GM20431 (cell line): ENCODE measurements around the gene AOPEP.

ENCODE experiments used
- in situ Hi-C: fragments of 300-500 bp; cut with MseI, MboI; formaldehyde crosslinking; loops from one replicate; pipeline ENCODE4 v1.15.0; 2020; ENCODE audit warnings: low sequenced_read_pairs; ENCODE audit not compliant: unreplicated experiment

Gene AOPEP

GRCh38 chr9:94783928-94784327 is 57.4 kb downstream of the AOPEP start:
- in situ Hi-C loops: loop anchor here (25.0 kb wide), 1 partner anchor 328 kb away; no protein-coding TSS in a partner anchor

GRCh38 chr9:94785215-94786169 is 59.0 kb downstream of the AOPEP start:
- in situ Hi-C loops: loop anchor here (25.0 kb wide), 1 partner anchor 327 kb away; no protein-coding TSS in a partner anchor

GRCh38 chr9:94786586-94786985 is 60.1 kb downstream of the AOPEP start:
- in situ Hi-C loops: loop anchor here (25.0 kb wide), 1 partner anchor 326 kb away; no protein-coding TSS in a partner anchor

- in situ Hi-C loops: loop anchor here (25.0 kb wide), 1 partner anchor 325 kb away; no protein-coding TSS in a partner anchor
Observed at GRCh38 chr9:94787266-94787665, 60.8 kb downstream of the AOPEP start.

- in situ Hi-C loops: loop anchor here (25.0 kb wide), 1 partner anchor 324 kb away; no protein-coding TSS in a partner anchor
Observed at GRCh38 chr9:94788570-94789105, 62.1 kb downstream of the AOPEP start.

- in situ Hi-C loops: loop anchor here (25.0 kb wide), 1 partner anchor 321 kb away; no protein-coding TSS in a partner anchor
Observed at GRCh38 chr9:94791435-94791834, 64.9 kb downstream of the AOPEP start.

- in situ Hi-C loops: loop anchor here (25.0 kb wide), 1 partner anchor 320 kb away; no protein-coding TSS in a partner anchor
Observed at GRCh38 chr9:94792511-94792910, 66.0 kb downstream of the AOPEP start.

- in situ Hi-C loops: loop anchor here (25.0 kb wide), 1 partner anchor 318 kb away; no protein-coding TSS in a partner anchor
Observed at GRCh38 chr9:94794476-94795167, 68.1 kb downstream of the AOPEP start.

- in situ Hi-C loops: loop anchor here (25.0 kb wide), 1 partner anchor 316 kb away; no protein-coding TSS in a partner anchor
Observed at GRCh38 chr9:94796687-94797086, 70.2 kb downstream of the AOPEP start.

GRCh38 chr9:94798201-94798600 is 71.7 kb downstream of the AOPEP start:
- in situ Hi-C loops: loop anchor here (25.0 kb wide), 1 partner anchor 314 kb away; no protein-coding TSS in a partner anchor

- in situ Hi-C loops: loop anchor here (25.0 kb wide), 1 partner anchor 314 kb away; no protein-coding TSS in a partner anchor
Observed at GRCh38 chr9:94798708-94799107, 72.2 kb downstream of the AOPEP start.

- in situ Hi-C loops: loop anchor here (25.0 kb wide), 1 partner anchor 313 kb away; no protein-coding TSS in a partner anchor
Observed at GRCh38 chr9:94799578-94800264, 73.2 kb downstream of the AOPEP start.

GRCh38 chr9:94800424-94801117 is 74.1 kb downstream of the AOPEP start:
- in situ Hi-C loops: no loop called here

GRCh38 chr9:94801234-94801633 is 74.7 kb downstream of the AOPEP start:
- in situ Hi-C loops: no loop called here

GRCh38 chr9:94801681-94802080 is 75.2 kb downstream of the AOPEP start:
- in situ Hi-C loops: no loop called here

- in situ Hi-C loops: no loop called here
Observed at GRCh38 chr9:94802251-94802650, 75.8 kb downstream of the AOPEP start.

GRCh38 chr9:94802793-94803192 is 76.3 kb downstream of the AOPEP start:
- in situ Hi-C loops: no loop called here

GRCh38 chr9:94804316-94804715 is 77.8 kb downstream of the AOPEP start:
- in situ Hi-C loops: no loop called here

GRCh38 chr9:94805051-94805489 is 78.6 kb downstream of the AOPEP start:
- in situ Hi-C loops: no loop called here
